Measurements from ENCODE around the gene NUMB. TPM values are rescaled to one million over a fixed set of nuclear protein-coding genes. Genes with fewer than 3 reads are reported as not detected.

Gene NUMB
- total RNA-seq, result 10 to 100 TPM; 43.8 to 45.2 TPM

DNA sequence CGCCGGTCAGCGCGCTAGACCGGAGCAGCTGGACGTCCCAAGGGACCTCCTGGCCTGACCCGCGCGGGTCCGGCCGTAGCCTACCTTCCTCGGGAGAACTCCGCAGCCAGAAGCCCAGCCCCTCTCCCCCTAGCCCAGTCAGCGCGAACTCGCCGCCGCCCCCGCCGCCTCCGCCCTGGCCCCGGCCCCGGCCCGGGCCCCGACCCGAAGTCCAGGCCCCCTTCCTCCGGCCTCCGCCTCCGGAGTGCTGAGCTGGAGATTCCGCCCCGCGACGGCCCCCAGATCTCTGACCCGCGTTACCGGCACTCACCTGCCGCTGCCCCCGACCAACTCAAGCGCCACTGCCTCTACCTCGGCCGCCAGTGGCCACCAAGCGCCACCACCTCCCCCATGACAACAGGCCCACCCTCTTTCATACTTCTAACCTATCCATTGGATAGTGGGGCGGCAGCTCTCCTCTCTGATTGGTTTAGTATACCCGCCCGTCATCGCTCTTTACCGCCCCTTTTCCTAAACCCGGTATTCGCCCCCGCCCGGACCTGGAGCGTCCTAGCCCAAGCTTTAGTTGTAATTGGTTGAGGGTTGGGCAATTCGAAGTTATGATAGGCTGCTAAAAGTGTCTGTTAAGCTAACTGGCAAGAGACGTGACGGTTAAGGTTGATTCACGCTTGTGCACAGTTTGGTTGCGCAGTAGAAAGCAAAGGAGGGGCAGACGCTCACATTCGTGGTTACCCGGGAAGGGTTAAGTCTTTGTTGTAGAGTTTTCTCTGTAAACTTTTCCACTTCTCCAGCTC is at the start of gene NUMB:
Gene NUMB, minus strand, starts transcription at position 364 of the 794 bp plus-strand sequence. CDS start 102,795 bp downstream, outside the sequence.
- DNase-seq, result peak; percentile 98 to 99 (median 98)
- Histone ChIP-seq H3K9me3 (no peaks in the 10 kb centered on the region), H3K4me1 (peaks cover 75% of the 10 kb centered on the region), H3K27me3 (no peaks in the 10 kb centered on the region), H3K36me3 (replicated peaks in 1 of 2; ENCODE audit: insufficient read depth in 1 of 2, low read depth in 2 of 2) (no peaks in the 10 kb centered on the region), H3K27ac (peak within 1 kb of the TSS; percentile 76 to 97 (median 88)), H3K4me3 (peak within 1 kb of the TSS; percentile 17 to 97)
- WGBS, 2 donors, result 1% methylated on average over 29 to 53 of the region's 60 CpGs
- intact Hi-C loops (cut with DNase I), result no loop called here
- ATAC-seq, result peak; percentile 93
- TF ChIP-seq, protein P1, sequence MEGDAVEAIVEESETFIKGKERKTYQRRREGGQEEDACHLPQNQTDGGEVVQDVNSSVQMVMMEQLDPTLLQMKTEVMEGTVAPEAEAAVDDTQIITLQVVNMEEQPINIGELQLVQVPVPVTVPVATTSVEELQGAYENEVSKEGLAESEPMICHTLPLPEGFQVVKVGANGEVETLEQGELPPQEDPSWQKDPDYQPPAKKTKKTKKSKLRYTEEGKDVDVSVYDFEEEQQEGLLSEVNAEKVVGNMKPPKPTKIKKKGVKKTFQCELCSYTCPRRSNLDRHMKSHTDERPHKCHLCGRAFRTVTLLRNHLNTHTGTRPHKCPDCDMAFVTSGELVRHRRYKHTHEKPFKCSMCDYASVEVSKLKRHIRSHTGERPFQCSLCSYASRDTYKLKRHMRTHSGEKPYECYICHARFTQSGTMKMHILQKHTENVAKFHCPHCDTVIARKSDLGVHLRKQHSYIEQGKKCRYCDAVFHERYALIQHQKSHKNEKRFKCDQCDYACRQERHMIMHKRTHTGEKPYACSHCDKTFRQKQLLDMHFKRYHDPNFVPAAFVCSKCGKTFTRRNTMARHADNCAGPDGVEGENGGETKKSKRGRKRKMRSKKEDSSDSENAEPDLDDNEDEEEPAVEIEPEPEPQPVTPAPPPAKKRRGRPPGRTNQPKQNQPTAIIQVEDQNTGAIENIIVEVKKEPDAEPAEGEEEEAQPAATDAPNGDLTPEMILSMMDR (IDR thresholded peaks at IDR 0.05), result peak in 5 of 7 experiments; percentile 10 to 44 (median 24)
- TF ChIP-seq POLR2A (IDR thresholded peaks at IDR 0.05), result peak; percentile 86 to 96 (median 93)

DNA sequence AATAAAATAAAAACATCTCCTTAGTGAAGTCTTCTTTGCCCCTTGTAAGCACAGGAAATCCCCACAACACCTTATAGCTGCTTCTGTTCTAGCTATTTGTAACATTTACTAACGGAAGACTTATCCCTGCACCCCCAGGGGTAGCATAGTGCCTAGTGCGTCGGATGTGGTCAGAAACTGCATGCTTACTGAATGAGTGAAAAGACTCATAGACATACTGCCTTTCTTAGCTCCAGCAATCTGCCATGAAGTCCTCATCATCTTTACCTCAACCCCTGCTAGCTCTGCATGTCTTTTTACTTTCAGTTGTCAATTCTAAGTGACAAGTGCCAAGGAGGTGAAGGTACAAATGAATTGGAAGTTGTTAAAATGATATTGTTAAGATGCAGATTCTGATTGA is 45.3 kb upstream of the NUMB start:
- Histone ChIP-seq H3K27me3 (no peaks in the 10 kb centered on the region), H3K36me3 (replicated peaks in 1 of 2; ENCODE audit: insufficient read depth in 1 of 2, low read depth in 2 of 2) (no peaks in the 10 kb centered on the region), H3K4me3 (no peak overlapping the region), H3K9me3 (no peaks in the 10 kb centered on the region), H3K4me1 (no peaks in the 10 kb centered on the region), H3K27ac (no peak overlapping the region)
- DNase-seq (no peak), ATAC-seq (no peak)
- 86 to 92% methylated on average over 3 of the region's 3 CpGs for WGBS, 2 donors
- intact Hi-C loops (cut with DNase I), result no loop called here
- TF ChIP-seq POLR2A (IDR thresholded peaks at IDR 0.05), result no peak
- TF ChIP-seq, protein P1 (IDR thresholded peaks at IDR 0.05), result no peak

DNA sequence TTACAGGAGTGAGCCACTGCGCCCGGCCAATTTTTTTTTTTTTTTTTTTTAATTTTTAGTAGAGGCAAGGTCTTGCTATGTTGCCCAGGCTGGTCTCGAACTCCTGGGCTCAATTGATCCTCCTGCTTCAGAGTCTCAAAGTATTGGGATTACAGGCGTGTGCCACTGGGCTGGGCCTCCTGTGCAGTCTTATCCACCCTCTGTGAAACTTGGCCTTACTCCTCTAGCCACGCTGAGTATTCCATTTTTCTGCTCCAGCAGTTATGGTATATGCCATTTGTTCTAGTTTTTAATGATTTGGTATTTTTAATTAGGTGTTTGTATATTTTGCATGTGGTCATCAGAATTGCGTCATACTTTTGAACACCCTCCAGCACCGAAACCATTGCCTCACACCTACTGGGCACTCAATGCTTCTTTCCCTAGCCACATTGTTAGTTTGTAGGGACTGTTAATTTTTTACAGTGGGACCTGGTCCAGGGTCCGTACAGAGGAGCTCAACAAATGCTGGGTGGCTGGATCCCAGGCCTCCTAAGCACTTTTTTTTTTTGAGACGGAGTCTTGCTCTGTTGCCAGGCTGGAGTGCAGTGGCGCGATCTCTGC is 43.8 kb upstream of the NUMB start:
- intact Hi-C loops (cut with DNase I), result no loop called here
- TF ChIP-seq, protein P1 (IDR thresholded peaks at IDR 0.05), result no peak
- TF ChIP-seq POLR2A (IDR thresholded peaks at IDR 0.05), result no peak
- Histone ChIP-seq H3K4me1 (no peaks in the 10 kb centered on the region), H3K4me3 (no peak overlapping the region), H3K36me3 (replicated peaks in 1 of 2; ENCODE audit: insufficient read depth in 1 of 2, low read depth in 2 of 2) (no peaks in the 10 kb centered on the region), H3K9me3 (no peaks in the 10 kb centered on the region), H3K27me3 (no peaks in the 10 kb centered on the region), H3K27ac (no peak overlapping the region)
- DNase-seq, result no peak
- ATAC-seq, result no peak
- WGBS, 2 donors, result 84% methylated on average over 11 of the region's 11 CpGs

DNA sequence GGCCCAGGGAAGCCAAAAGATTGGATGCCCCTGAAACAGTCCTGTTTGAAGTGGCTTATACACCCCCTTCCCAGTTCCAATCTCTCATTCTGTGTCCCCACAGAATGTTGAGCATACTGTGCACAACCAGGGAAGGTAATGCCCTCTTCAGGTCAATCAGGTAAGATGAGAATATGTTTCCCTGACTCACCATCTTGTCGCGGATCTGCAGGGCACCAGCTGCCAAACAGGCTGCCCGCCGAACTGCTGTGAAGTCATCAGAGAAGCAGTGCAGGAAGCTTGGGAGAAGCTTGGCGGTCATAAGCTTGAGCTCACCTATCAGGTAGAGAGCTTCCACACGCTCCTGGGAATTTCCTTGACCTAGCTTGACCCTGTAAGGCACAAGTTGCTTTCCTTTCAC is 42.0 kb upstream of the NUMB start:
- Histone ChIP-seq H3K27ac (no peak overlapping the region), H3K4me1 (no peaks in the 10 kb centered on the region), H3K9me3 (no peaks in the 10 kb centered on the region), H3K4me3 (no peak overlapping the region), H3K36me3 (replicated peaks in 1 of 2; ENCODE audit: insufficient read depth in 1 of 2, low read depth in 2 of 2) (no peaks in the 10 kb centered on the region), H3K27me3 (no peaks in the 10 kb centered on the region)
- TF ChIP-seq, protein P1 (IDR thresholded peaks at IDR 0.05), result no peak
- TF ChIP-seq POLR2A (IDR thresholded peaks at IDR 0.05), result no peak
- ATAC-seq (no peak), DNase-seq (peak in 3 of 4 donors; percentile 17 to 27 (median 19))
- 81 to 87% methylated on average over 6 of the region's 6 CpGs for WGBS, 2 donors
- intact Hi-C loops (cut with DNase I), result no loop called here
